HG03045 (cell line): ENCODE measurements around the gene SMIM15.

Source experiments
- ATAC-seq: cut with Tn5 transposase; IDR thresholded peaks from one replicate; pipeline ENCODE4 v1.9.1; 2021; ENCODE audit warnings: mild to moderate bottlenecking, moderate library complexity; ENCODE audit not compliant: unreplicated experiment

Gene SMIM15

GRCh38 chr5:61160497-61160896 lies 1.8 kb downstream of the SMIM15 start:
- no peak for ATAC-seq

GRCh38 chr5:61159836-61160235 lies 2.4 kb downstream of the SMIM15 start:
- no peak for ATAC-seq

GRCh38 chr5:61159070-61159469 lies 3.2 kb downstream of the SMIM15 start:
- no peak for ATAC-seq

- ATAC-seq = no peak
Observed at GRCh38 chr5:61151893-61152292, 10.4 kb downstream of the SMIM15 start.

GRCh38 chr5:61148515-61148914 lies 13.8 kb downstream of the SMIM15 start:
- ATAC-seq = no peak

- no peak for ATAC-seq
Observed at GRCh38 chr5:61142811-61143210, 19.5 kb downstream of the SMIM15 start.

GRCh38 chr5:61142391-61142790 lies 19.9 kb downstream of the SMIM15 start:
- no peak for ATAC-seq

GRCh38 chr5:61141801-61142200 lies 20.5 kb downstream of the SMIM15 start:
- ATAC-seq = no peak

- ATAC-seq = no peak
Observed at GRCh38 chr5:61139931-61140330, 22.3 kb downstream of the SMIM15 start.

- no peak for ATAC-seq
Observed at GRCh38 chr5:61139094-61139873, 23.0 kb downstream of the SMIM15 start.

GRCh38 chr5:61137835-61138234 lies 24.4 kb downstream of the SMIM15 start:
- no peak for ATAC-seq

GRCh38 chr5:61132559-61132958 lies 29.7 kb downstream of the SMIM15 start:
- no peak for ATAC-seq

- ATAC-seq = no peak
Observed at GRCh38 chr5:61130289-61130688, 32.0 kb downstream of the SMIM15 start.

- no peak for ATAC-seq
Observed at GRCh38 chr5:61123145-61123544, 39.1 kb downstream of the SMIM15 start.

GRCh38 chr5:61120534-61120933 lies 41.7 kb downstream of the SMIM15 start:
- ATAC-seq = no peak

GRCh38 chr5:61119066-61119465 lies 43.2 kb downstream of the SMIM15 start:
- no peak for ATAC-seq

- ATAC-seq = no peak
Observed at GRCh38 chr5:61115968-61116367, 46.3 kb downstream of the SMIM15 start.

GRCh38 chr5:61114441-61114840 lies 47.8 kb downstream of the SMIM15 start:
- no peak for ATAC-seq
